PFSK-1 (cell line): ENCODE measurements around the gene MYO1E.

Experiments used
- FOXP2 ChIP-seq: optimal IDR thresholded peaks from 2 replicates; pipeline ENCODE3; 2011; ENCODE audit warnings: borderline replicate concordance, control low read depth, inconsistent platforms; ENCODE audit not compliant: insufficient read depth; ENCODE audit errors: extremely low read length, extremely low read depth
- POLR2AphosphoS5 ChIP-seq: IDR thresholded peaks from 2 replicates; pipeline ENCODE4 v1.6.1; 2012; ENCODE audit warnings: low read depth, mild to moderate bottlenecking, control low read depth, low read length, moderate library complexity
- SIN3A ChIP-seq: IDR thresholded peaks from 2 replicates; pipeline ENCODE4 v1.6.1; 2012; ENCODE audit warnings: mild to moderate bottlenecking, low read length, moderate library complexity, borderline replicate concordance; ENCODE audit not compliant: insufficient read depth
- TAF1 ChIP-seq: IDR thresholded peaks from 2 replicates; pipeline ENCODE4 v1.6.1; 2012; ENCODE audit warnings: low read length, control low read depth, borderline replicate concordance; ENCODE audit not compliant: insufficient read depth
- TF ChIP-seq, protein P1 (sequence below), 2 experiments: IDR thresholded peaks; 2 replicates each; pipeline versions ENCODE4 v1.6.1 to v1.8.0; 2011 to 2012; ENCODE audit warnings: low read depth in 2 of 2, low read length in 2 of 2, control low read depth in 1 of 2, inconsistent platforms in 1 of 2, mild to moderate bottlenecking in 1 of 2, moderate library complexity in 1 of 2; ENCODE audit not compliant: insufficient read depth in 1 of 2

Gene MYO1E

GRCh38 chr15:59280855-59281254 lies 91.8 kb downstream of the MYO1E start:
- TF ChIP-seq POLR2AphosphoS5 (no peak), FOXP2 (no peak), SIN3A (no peak), TAF1 (no peak)
- TF ChIP-seq, protein P1, sequence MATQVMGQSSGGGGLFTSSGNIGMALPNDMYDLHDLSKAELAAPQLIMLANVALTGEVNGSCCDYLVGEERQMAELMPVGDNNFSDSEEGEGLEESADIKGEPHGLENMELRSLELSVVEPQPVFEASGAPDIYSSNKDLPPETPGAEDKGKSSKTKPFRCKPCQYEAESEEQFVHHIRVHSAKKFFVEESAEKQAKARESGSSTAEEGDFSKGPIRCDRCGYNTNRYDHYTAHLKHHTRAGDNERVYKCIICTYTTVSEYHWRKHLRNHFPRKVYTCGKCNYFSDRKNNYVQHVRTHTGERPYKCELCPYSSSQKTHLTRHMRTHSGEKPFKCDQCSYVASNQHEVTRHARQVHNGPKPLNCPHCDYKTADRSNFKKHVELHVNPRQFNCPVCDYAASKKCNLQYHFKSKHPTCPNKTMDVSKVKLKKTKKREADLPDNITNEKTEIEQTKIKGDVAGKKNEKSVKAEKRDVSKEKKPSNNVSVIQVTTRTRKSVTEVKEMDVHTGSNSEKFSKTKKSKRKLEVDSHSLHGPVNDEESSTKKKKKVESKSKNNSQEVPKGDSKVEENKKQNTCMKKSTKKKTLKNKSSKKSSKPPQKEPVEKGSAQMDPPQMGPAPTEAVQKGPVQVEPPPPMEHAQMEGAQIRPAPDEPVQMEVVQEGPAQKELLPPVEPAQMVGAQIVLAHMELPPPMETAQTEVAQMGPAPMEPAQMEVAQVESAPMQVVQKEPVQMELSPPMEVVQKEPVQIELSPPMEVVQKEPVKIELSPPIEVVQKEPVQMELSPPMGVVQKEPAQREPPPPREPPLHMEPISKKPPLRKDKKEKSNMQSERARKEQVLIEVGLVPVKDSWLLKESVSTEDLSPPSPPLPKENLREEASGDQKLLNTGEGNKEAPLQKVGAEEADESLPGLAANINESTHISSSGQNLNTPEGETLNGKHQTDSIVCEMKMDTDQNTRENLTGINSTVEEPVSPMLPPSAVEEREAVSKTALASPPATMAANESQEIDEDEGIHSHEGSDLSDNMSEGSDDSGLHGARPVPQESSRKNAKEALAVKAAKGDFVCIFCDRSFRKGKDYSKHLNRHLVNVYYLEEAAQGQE (IDR thresholded peaks at IDR 0.05; ENCODE audit: insufficient read depth in 1 of 2, low read depth in 2 of 2, low read length in 2 of 2): no peak

GRCh38 chr15:59279023-59279422 lies 93.6 kb downstream of the MYO1E start:
- TF ChIP-seq, protein P1 (IDR thresholded peaks at IDR 0.05; ENCODE audit: insufficient read depth in 1 of 2, low read depth in 2 of 2, low read length in 2 of 2): no peak
- no peak for TF ChIP-seq SIN3A
- TF ChIP-seq FOXP2: no peak
- TF ChIP-seq POLR2AphosphoS5: no peak
- no peak for TF ChIP-seq TAF1

DNA sequence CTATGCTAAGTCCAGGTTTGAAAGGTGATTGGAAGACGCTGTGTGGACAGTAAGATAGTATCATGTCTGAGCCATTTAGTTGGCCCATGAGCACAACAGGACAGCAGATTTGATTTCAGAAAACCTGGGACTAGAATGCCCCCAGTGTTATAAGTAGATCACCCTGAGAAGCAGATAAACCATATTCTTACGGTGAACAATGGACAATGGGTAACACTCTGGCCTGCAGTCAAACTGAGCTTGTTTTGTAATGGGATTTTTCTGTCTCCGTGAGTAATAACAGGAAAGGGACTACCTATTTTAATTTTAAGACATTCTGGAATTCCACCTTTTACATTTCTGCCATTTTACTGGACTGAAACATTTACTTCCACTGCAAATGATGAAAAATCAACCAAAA lies 94.6 kb downstream of the MYO1E start:
- no peak for TF ChIP-seq FOXP2
- no peak for TF ChIP-seq POLR2AphosphoS5
- no peak for TF ChIP-seq TAF1

- no peak for TF ChIP-seq SIN3A
- TF ChIP-seq, protein P1 (IDR thresholded peaks at IDR 0.05; ENCODE audit: insufficient read depth in 1 of 2, low read depth in 2 of 2, low read length in 2 of 2): no peak
Observed at GRCh38 chr15:59276225-59277178, 96.2 kb downstream of the MYO1E start.

- TF ChIP-seq TAF1 (no peak), FOXP2 (no peak), POLR2AphosphoS5 (no peak), SIN3A (no peak)
- TF ChIP-seq, protein P1 (IDR thresholded peaks at IDR 0.05; ENCODE audit: insufficient read depth in 1 of 2, low read depth in 2 of 2, low read length in 2 of 2): no peak
Observed at GRCh38 chr15:59274126-59274970, 98.3 kb downstream of the MYO1E start.
